ENCODE measurements around the gene RFX4.

RFX4 gene

DNA sequence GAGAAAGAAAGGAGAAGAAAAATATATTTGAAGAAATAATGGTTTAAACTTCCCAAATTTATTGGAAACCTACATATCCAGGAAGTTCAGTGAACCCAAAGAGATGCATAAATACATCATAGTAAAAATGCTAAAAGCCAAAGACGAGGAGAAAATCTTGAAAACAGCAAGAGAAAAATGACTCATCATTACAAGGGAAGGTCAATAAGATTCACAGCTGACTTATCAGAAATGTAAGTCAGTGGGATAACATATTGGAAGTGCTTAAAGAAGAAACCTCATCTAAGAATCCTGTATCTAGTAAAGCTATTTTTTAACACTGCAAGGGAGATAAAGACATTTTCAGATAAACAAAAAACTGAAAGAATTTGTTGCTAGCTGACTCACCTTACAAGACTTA, 211.6 kb downstream of the RFX4 start:
- DNase-seq (ENCODE audit: low spot score) = no peak
- TF ChIP-seq, protein P1, sequence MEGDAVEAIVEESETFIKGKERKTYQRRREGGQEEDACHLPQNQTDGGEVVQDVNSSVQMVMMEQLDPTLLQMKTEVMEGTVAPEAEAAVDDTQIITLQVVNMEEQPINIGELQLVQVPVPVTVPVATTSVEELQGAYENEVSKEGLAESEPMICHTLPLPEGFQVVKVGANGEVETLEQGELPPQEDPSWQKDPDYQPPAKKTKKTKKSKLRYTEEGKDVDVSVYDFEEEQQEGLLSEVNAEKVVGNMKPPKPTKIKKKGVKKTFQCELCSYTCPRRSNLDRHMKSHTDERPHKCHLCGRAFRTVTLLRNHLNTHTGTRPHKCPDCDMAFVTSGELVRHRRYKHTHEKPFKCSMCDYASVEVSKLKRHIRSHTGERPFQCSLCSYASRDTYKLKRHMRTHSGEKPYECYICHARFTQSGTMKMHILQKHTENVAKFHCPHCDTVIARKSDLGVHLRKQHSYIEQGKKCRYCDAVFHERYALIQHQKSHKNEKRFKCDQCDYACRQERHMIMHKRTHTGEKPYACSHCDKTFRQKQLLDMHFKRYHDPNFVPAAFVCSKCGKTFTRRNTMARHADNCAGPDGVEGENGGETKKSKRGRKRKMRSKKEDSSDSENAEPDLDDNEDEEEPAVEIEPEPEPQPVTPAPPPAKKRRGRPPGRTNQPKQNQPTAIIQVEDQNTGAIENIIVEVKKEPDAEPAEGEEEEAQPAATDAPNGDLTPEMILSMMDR (IDR thresholded peaks at IDR 0.05; ENCODE audit: extremely low read depth, insufficient read depth, missing control alignments) = no peak
- in situ Hi-C loops (cut with MboI; ENCODE audit: low pct_unique_long_range_greater_than_20kb, low sequenced_read_pairs, unreplicated experiment) = no loop called here

DNA sequence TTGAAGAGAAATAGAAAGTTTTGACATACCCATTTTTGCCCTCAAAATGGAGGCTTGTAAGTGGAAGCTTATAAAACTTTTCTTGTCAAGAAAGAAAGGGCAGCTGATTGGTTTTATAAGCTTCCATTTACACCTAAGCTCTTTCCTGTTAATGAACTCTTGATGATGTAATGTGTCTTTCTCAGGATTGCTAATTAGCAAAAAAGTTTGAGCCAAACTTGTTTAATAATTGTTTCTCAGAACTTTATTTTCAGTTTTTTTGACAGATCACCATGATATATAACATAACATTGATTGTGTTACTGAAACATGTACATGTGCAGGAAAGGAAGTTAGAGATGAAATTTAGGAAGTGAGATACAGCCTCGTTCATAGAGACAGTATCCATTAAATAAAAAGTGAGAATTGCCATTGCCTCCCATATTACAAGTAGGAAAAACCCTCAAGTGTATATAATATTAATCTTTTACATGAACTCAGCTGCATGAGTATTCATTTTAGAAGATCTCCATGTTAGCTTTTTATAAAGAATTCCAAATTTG, 218.4 kb downstream of the RFX4 start:
- no peak for DNase-seq (ENCODE audit: low spot score)
- TF ChIP-seq, protein P1 (IDR thresholded peaks at IDR 0.05; ENCODE audit: extremely low read depth, insufficient read depth, missing control alignments) = no peak

DNA sequence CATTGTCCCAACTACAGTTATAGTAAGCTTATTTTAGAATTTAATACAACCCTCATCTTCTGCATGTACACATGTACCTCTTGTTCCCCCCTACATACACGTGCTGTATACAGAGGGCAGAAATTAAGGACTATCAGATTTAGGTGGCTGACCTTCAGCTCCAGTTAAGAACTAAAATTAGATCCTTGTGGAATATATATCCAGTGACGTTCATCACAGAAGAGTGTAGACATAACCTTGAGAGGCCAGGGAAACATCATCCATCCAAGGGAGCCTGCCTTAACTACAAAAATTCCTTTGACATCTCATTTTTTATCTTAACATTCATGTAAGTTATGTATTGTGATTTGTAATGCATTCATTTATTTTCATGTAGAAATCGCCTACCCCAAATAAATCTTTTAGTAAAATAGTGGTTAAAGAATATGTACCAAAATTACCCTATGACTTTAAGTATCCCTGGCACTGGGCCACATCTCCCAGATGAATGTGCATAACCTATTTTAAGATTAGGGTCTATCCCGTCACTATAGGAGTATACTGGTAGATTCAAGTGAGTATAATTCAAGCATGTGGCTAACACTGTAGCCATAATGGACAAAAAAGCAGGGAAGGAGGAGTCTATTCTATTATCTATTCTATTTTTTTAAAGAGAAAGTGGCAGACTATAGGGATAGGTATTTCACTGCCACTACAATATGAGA, 219.2 kb downstream of the RFX4 start:
- TF ChIP-seq, protein P1 (IDR thresholded peaks at IDR 0.05; ENCODE audit: extremely low read depth, insufficient read depth, missing control alignments) = no peak
- no peak for DNase-seq (ENCODE audit: low spot score)
- in situ Hi-C loops (cut with MboI; ENCODE audit: low pct_unique_long_range_greater_than_20kb, low sequenced_read_pairs, unreplicated experiment) = no loop called here

More for the DNA sequence above, 218.4 kb downstream of the RFX4 start:
- in situ Hi-C loops (cut with MboI; ENCODE audit: low pct_unique_long_range_greater_than_20kb, low sequenced_read_pairs, unreplicated experiment) = no loop called here

DNA sequence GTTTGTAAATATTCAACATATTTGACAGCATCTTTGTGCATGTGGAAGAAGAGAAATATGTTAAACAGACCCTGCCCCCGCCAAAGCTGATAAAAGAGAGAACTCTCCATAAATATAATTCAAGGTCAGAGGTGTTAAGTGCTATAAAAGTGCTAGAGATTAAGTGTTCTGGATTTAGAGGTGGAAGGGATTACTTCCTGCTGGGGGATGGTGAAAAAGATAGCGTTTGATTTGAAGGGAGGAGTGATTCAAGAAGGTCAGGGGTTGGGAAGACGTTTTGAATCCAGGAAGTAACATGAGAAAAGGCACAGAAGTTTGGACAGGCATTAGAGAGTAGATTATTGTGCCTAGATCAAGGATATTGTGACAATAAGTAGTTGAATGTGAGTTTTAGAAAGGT, 221.9 kb downstream of the RFX4 start:
- in situ Hi-C loops (cut with MboI; ENCODE audit: low pct_unique_long_range_greater_than_20kb, low sequenced_read_pairs, unreplicated experiment) = no loop called here

More for the DNA sequence above, 221.9 kb downstream of the RFX4 start:
- DNase-seq (ENCODE audit: low spot score) = no peak
- TF ChIP-seq, protein P1 (IDR thresholded peaks at IDR 0.05; ENCODE audit: extremely low read depth, insufficient read depth, missing control alignments) = no peak

Data from GM13977 (cell line).